Hepatocyte (in vitro differentiated cells): ENCODE measurements around the gene RPL18. TPM values are rescaled to one million over a fixed set of nuclear protein-coding genes. Genes with fewer than 3 reads are reported as not detected.
"Not testable (repeated sequence)": the region's sequence is repeated elsewhere in the genome, so short reads cannot be mapped to it uniquely, and the experiment has no call there.

Experiments
- DNase-seq: peaks from one replicate; pipeline ENCODE4 v3.0.0-alpha.2; 2016; ENCODE audit warnings: low spot score
- H2AFZ ChIP-seq: fragments of 200-600 bp; sonication (generic); 2 replicates; pipeline ENCODE4 v1.6.0; 2016; ENCODE audit warnings: antibody characterized with exemption, mild to moderate bottlenecking
- H3K27ac ChIP-seq: fragments of 200-600 bp; sonication (generic); 2 replicates; pipeline ENCODE4 v1.5.1; 2016; ENCODE audit warnings: mild to moderate bottlenecking
- H3K27me3 ChIP-seq: fragments of 200-600 bp; sonication (generic); 2 replicates; pipeline ENCODE4 v1.6.1; 2016
- H3K36me3 ChIP-seq: fragments of 200-600 bp; sonication (generic); replicated peaks from 2 replicates; pipeline ENCODE4 v1.5.1; 2016; ENCODE audit warnings: low read depth; ENCODE audit not compliant: insufficient read depth
- H3K4me1 ChIP-seq: fragments of 200-600 bp; sonication (generic); 2 replicates; pipeline ENCODE4 v1.5.1; 2016; ENCODE audit warnings: mild to moderate bottlenecking, moderate library complexity; ENCODE audit not compliant: insufficient read depth
- H3K4me2 ChIP-seq: fragments of 200-600 bp; sonication (generic); 2 replicates; pipeline ENCODE4 v1.6.0; 2016
- H3K4me3 ChIP-seq: fragments of 200-600 bp; sonication (generic); 2 replicates; pipeline ENCODE4 v1.5.1; 2016; ENCODE audit warnings: mild to moderate bottlenecking
- H3K79me2 ChIP-seq: fragments of 200-600 bp; sonication (generic); 2 replicates; pipeline ENCODE4 v1.6.0; 2017; ENCODE audit warnings: mild to moderate bottlenecking
- H3K9me2 ChIP-seq: fragments of 200-600 bp; sonication (generic); replicated peaks from 2 replicates; pipeline ENCODE4 v1.6.0; 2017; ENCODE audit warnings: mild to moderate bottlenecking; ENCODE audit not compliant: insufficient read depth
- H3K9me3 ChIP-seq: fragments of 200-600 bp; sonication (generic); 2 replicates; pipeline ENCODE4 v1.5.1; 2016; ENCODE audit warnings: low read depth, mild to moderate bottlenecking
- H4K20me1 ChIP-seq: fragments of 200-600 bp; sonication (generic); 2 replicates; pipeline ENCODE4 v1.6.0; 2016; ENCODE audit warnings: mild to moderate bottlenecking; ENCODE audit not compliant: insufficient read depth, poor library complexity, severe bottlenecking
- EZH2 ChIP-seq: fragments of 200-600 bp; sonication (generic); IDR thresholded peaks from 2 replicates; pipeline ENCODE4 v1.6.1; 2016; ENCODE audit warnings: antibody characterized with exemption, mild to moderate bottlenecking, borderline replicate concordance
- EZH2phosphoT487 ChIP-seq: fragments of 200-600 bp; sonication (generic); IDR thresholded peaks from one replicate; pipeline ENCODE4 v1.6.1; 2018; ENCODE audit warnings: antibody characterized with exemption, mild to moderate bottlenecking, low read depth, moderate library complexity; ENCODE audit not compliant: unreplicated experiment, severe bottlenecking
- WGBS: methylation state at CpG from one replicate; pipeline ENCODE4 v1.1.6; 2016; ENCODE audit warnings: low lambda C conversion rate; ENCODE audit errors: missing lambda C conversion rate; 5-methylcytosine and 5-hydroxymethylcytosine counted together
- polyA plus RNA-seq: library from polyadenylated mRNA; unstranded; fragments of >200 nt; fragmentation: Nextera tagmentation; extraction: Ambion mirVana; gene quantifications from 2 replicates; pipeline ENCODE4 v1.2.1, GENCODE V29; 2016
- total RNA-seq: library from RNA; depleted of rRNA; stranded (reverse); fragments of >200 nt; gene quantifications from 2 replicates; pipeline ENCODE4 v1.2.3, GENCODE V29; 2014
- TF ChIP-seq, protein P1 (sequence below): fragments of 200-600 bp; sonication (generic); IDR thresholded peaks from 2 replicates; pipeline ENCODE4 v1.5.1; 2016; ENCODE audit warnings: antibody characterized with exemption, mild to moderate bottlenecking; ENCODE audit not compliant: poor library complexity

The RPL18 gene
- total and polyA plus RNA-seq, 2 experiments from 2014 or later: 623 to 1,372 TPM

DNA sequence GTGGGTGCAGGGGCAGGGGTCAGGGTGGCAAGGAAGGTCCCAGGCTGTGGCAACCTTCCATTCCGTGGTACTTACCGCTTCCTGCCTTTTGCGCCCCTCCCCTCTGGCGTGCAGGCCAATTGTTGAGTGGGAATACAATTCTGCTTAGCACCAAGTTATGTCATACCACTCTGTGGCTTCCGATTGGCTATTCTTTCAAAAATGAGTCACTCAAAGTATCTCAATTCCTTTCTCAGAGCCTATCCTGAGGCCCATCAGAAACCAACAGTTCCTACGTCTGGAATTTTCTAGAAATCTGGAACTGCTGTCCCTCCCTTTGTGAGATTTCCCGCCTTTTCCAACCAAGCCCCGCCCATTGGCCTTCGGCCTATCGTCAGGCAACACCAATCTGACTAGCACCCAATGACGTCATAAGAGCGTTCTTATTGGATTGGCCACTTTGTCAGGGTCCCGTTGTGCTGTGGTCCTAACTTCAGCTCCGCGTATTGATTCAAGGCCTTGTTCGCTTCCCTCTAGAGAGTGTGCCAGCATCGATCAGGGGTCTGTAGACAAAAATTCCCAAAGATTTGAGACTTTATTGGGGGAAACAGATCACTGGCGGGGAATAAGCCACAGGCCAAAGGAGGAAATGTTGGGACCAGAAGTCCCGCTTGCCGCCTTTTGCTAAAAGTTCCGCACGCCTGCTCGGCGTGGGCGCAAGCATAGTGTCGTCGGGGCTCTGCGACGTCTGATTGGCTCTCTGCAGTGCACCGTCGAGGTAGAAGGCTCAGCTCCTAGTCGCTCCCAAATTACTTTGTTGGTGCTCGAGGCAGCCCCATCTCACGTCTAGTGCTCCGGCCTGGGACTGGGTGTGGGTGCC is 42.1 kb upstream of the RPL18 start:
- H4K20me1 ChIP-seq: no peaks in the 10 kb centered on the region
- H3K79me2 ChIP-seq: no peaks in the 10 kb centered on the region
- TF ChIP-seq EZH2 (no peak), EZH2phosphoT487 (no peak)
- TF ChIP-seq, protein P1, sequence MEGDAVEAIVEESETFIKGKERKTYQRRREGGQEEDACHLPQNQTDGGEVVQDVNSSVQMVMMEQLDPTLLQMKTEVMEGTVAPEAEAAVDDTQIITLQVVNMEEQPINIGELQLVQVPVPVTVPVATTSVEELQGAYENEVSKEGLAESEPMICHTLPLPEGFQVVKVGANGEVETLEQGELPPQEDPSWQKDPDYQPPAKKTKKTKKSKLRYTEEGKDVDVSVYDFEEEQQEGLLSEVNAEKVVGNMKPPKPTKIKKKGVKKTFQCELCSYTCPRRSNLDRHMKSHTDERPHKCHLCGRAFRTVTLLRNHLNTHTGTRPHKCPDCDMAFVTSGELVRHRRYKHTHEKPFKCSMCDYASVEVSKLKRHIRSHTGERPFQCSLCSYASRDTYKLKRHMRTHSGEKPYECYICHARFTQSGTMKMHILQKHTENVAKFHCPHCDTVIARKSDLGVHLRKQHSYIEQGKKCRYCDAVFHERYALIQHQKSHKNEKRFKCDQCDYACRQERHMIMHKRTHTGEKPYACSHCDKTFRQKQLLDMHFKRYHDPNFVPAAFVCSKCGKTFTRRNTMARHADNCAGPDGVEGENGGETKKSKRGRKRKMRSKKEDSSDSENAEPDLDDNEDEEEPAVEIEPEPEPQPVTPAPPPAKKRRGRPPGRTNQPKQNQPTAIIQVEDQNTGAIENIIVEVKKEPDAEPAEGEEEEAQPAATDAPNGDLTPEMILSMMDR: no peak
- DNase-seq: peak; percentile 71
- 89% methylated on average over 35 of the region's 35 CpGs for WGBS
- H3K27ac ChIP-seq: no peak overlapping the region
- no peaks in the 10 kb centered on the region for H3K27me3 ChIP-seq
- no peaks in the 10 kb centered on the region for H3K4me1 ChIP-seq
- no peak overlapping the region for H2AFZ ChIP-seq
- H3K9me3 ChIP-seq: no peaks in the 10 kb centered on the region
- no peaks in the 10 kb centered on the region for H3K36me3 ChIP-seq
- no peak overlapping the region for H3K4me3 ChIP-seq
- H3K4me2 ChIP-seq: no peak overlapping the region
- no peaks in the 10 kb centered on the region for H3K9me2 ChIP-seq

GRCh38 chr19:48659768-48660167 is 40.8 kb upstream of the RPL18 start:
- Histone ChIP-seq H3K27ac (no peak overlapping the region), H3K27me3 (no peaks in the 10 kb centered on the region), H3K4me3 (no peak overlapping the region), H3K9me3 (no peaks in the 10 kb centered on the region), H3K79me2 (no peaks in the 10 kb centered on the region), H3K36me3 (no peaks in the 10 kb centered on the region), H3K4me2 (no peak overlapping the region), H3K9me2 (no peaks in the 10 kb centered on the region), H3K4me1 (no peaks in the 10 kb centered on the region), H2AFZ (no peak overlapping the region), H4K20me1 (no peaks in the 10 kb centered on the region)
- no peak for TF ChIP-seq EZH2
- TF ChIP-seq, protein P1: no peak
- TF ChIP-seq EZH2phosphoT487: no peak
- WGBS: 83% methylated on average over 5 of the region's 5 CpGs
- DNase-seq: peak; percentile 38

- no peaks in the 10 kb centered on the region for H3K79me2 ChIP-seq
- no peak overlapping the region for H3K4me2 ChIP-seq
- H3K36me3 ChIP-seq: no peaks in the 10 kb centered on the region
- no peaks in the 10 kb centered on the region for H3K9me2 ChIP-seq
- H3K4me3 ChIP-seq: no peak overlapping the region
- H3K27ac ChIP-seq: no peak overlapping the region
- H3K27me3 ChIP-seq: no peaks in the 10 kb centered on the region
- TF ChIP-seq EZH2phosphoT487 (no peak), EZH2 (no peak)
- TF ChIP-seq, protein P1: no peak
- H3K9me3 ChIP-seq: no peaks in the 10 kb centered on the region
- H2AFZ ChIP-seq: no peak overlapping the region
- 94% methylated on average over 6 of the region's 6 CpGs for WGBS
- no peaks in the 10 kb centered on the region for H4K20me1 ChIP-seq
- no peaks in the 10 kb centered on the region for H3K4me1 ChIP-seq
- DNase-seq: no peak
Measured at GRCh38 chr19:48658483-48658882, 39.5 kb upstream of the RPL18 start.

DNA sequence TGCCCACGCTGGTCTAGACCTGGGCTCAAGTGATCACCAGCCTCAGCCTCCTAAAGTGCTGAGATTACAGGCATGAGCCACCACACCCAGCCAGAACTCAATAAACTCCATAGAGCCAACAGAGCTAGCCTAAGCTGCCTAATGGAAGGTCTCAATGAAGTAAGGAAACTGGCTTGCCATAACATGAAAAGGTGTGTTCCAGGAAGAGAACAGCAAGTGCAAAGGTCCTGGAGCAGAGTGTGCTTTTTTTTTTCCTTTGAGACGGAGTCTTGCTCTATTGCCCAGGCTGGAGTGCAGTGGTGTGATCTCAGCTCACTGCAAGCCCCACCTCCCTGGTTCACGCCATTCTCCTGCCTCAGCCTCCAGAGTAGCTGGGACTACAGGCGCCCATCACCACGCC is 38.9 kb upstream of the RPL18 start:
- not testable (repeated sequence) for H3K27me3 ChIP-seq, H3K9me3 ChIP-seq, H3K27ac ChIP-seq, H3K4me1 ChIP-seq, H3K4me2 ChIP-seq, H3K36me3 ChIP-seq, H3K79me2 ChIP-seq, H2AFZ ChIP-seq, DNase-seq, H3K4me3 ChIP-seq, H4K20me1 ChIP-seq, H3K9me2 ChIP-seq
- 95% methylated on average over 5 of the region's 5 CpGs for WGBS
